ENCODE results near the gene TLE2.
A peak's percentile ranks its signal among the peaks of the same experiment; 100 is the strongest.

TLE2 gene

GRCh38 chr19:3067563-3067962, 38.5 kb upstream of the TLE2 start:
- DNase-seq (ENCODE audit: low spot score) = no peak
- TF ChIP-seq CTCF (IDR thresholded peaks at IDR 0.05; ENCODE audit: extremely low read depth, missing control alignments) = no peak

GRCh38 chr19:3066482-3067049, 37.5 kb upstream of the TLE2 start:
- TF ChIP-seq CTCF (IDR thresholded peaks at IDR 0.05; ENCODE audit: extremely low read depth, missing control alignments) = no peak

GRCh38 chr19:3065675-3066357, 36.7 kb upstream of the TLE2 start:
- DNase-seq (ENCODE audit: low spot score) = peak; percentile 88
- TF ChIP-seq CTCF (IDR thresholded peaks at IDR 0.05; ENCODE audit: extremely low read depth, missing control alignments) = no peak

More at GRCh38 chr19:3066482-3067049, 37.5 kb upstream of the TLE2 start:
- no peak for DNase-seq (ENCODE audit: low spot score)

- TF ChIP-seq CTCF (IDR thresholded peaks at IDR 0.05; ENCODE audit: extremely low read depth, missing control alignments) = no peak
- no peak for DNase-seq (ENCODE audit: low spot score)
These were observed 34.9 kb upstream of the TLE2 start for GRCh38 chr19:3064011-3064330.

- TF ChIP-seq CTCF (IDR thresholded peaks at IDR 0.05; ENCODE audit: extremely low read depth, missing control alignments) = no peak
- peak; percentile 95 for DNase-seq (ENCODE audit: low spot score)
These were observed 33.4 kb upstream of the TLE2 start, which contains the start of gene TLE5 for GRCh38 chr19:3062165-3063105. Gene TLE5 (minus strand): TSS chr19:3062495. CDS start chr19:3062200, 295 bp downstream.

- peak; percentile 32 for TF ChIP-seq CTCF (IDR thresholded peaks at IDR 0.05; ENCODE audit: extremely low read depth, missing control alignments)
- peak; percentile 92 for DNase-seq (ENCODE audit: low spot score)
These were observed 32.4 kb upstream of the TLE2 start for GRCh38 chr19:3061182-3062161.

Data from GM20000 (cell line).